ENCODE data around the gene SZRD1. TPM values are rescaled to one million over a fixed set of nuclear protein-coding genes. Genes with fewer than 3 reads are reported as not detected.

Gene SZRD1
- total RNA-seq, 4 donors from 2014 or later: 54.6 to 66.8 (median 61.7) TPM

GRCh38 chr1:16326833-16327404 is 40.1 kb upstream of the SZRD1 start:
- no peak for TF ChIP-seq POLR2A (IDR thresholded peaks at IDR 0.05)
- no peak for TF ChIP-seq CTCF (IDR thresholded peaks at IDR 0.05)
- TF ChIP-seq EP300 (IDR thresholded peaks at IDR 0.05; ENCODE audit: low read depth): no peak
- TF ChIP-seq POLR2AphosphoS5 (IDR thresholded peaks at IDR 0.05): no peak
- H3K9me3 ChIP-seq: no peaks in the 10 kb centered on the region
- no peak overlapping the region for H3K27ac ChIP-seq
- intact Hi-C loops (cut with DNase I; ENCODE audit: low total_unique reads): no loop called here
- 87 to 90% methylated on average over 3 to 5 of the region's 5 CpGs for WGBS, 2 donors (ENCODE audit: low coverage in 1 of 2)
- H3K4me3 ChIP-seq: no peak overlapping the region
- in situ Hi-C loops (cut with MboI; ENCODE audit: low pct_ligation_motif_present in 1 of 4, low pct_unique_long_range_greater_than_20kb in 1 of 4, low sequenced_read_pairs in 3 of 4): no loop called here
- DNase-seq: no peak
- H3K4me1 ChIP-seq: peaks cover 0 to 20% (median 0%) of the 10 kb centered on the region in 4 donors
- H3K36me3 ChIP-seq: no peaks in the 10 kb centered on the region
- H3K27me3 ChIP-seq: no peaks in the 10 kb centered on the region

GRCh38 chr1:16334655-16335340 is 32.2 kb upstream of the SZRD1 start:
- WGBS, 2 donors (ENCODE audit: low coverage in 1 of 2): 73 to 88% methylated on average over 7 of the region's 7 CpGs
- H3K27ac ChIP-seq: no peak overlapping the region

GRCh38 chr1:16338961-16339360 is 28.1 kb upstream of the SZRD1 start:
- TF ChIP-seq EP300 (IDR thresholded peaks at IDR 0.05; ENCODE audit: low read depth) (no peak), CTCF (IDR thresholded peaks at IDR 0.05) (no peak), POLR2AphosphoS5 (IDR thresholded peaks at IDR 0.05) (no peak), POLR2A (IDR thresholded peaks at IDR 0.05) (no peak)
- H3K9me3 ChIP-seq: no peaks in the 10 kb centered on the region
- DNase-seq: no peak
- no peaks in the 10 kb centered on the region for H3K27me3 ChIP-seq
- peaks cover 0 to 14% (median 5%) of the 10 kb centered on the region in 4 donors for H3K4me1 ChIP-seq
- intact Hi-C loops (cut with DNase I; ENCODE audit: low total_unique reads) (no loop called here), in situ Hi-C loops (cut with MboI; ENCODE audit: low pct_ligation_motif_present in 1 of 4, low pct_unique_long_range_greater_than_20kb in 1 of 4, low sequenced_read_pairs in 3 of 4) (no loop called here)
- no peaks in the 10 kb centered on the region for H3K36me3 ChIP-seq
- 90 to 97% methylated on average over 5 of the region's 5 CpGs for WGBS, 2 donors (ENCODE audit: low coverage in 1 of 2)
- H3K27ac ChIP-seq: no peak overlapping the region
- no peak overlapping the region for H3K4me3 ChIP-seq

More at GRCh38 chr1:16334655-16335340, 32.2 kb upstream of the SZRD1 start:
- in situ Hi-C loops (cut with MboI; ENCODE audit: low pct_ligation_motif_present in 1 of 4, low pct_unique_long_range_greater_than_20kb in 1 of 4, low sequenced_read_pairs in 3 of 4): no loop called here
- no peak for TF ChIP-seq CTCF (IDR thresholded peaks at IDR 0.05)
- no peak for DNase-seq
- Histone ChIP-seq H3K4me1 (peaks cover 0 to 14% (median 5%) of the 10 kb centered on the region in 4 donors), H3K27me3 (no peaks in the 10 kb centered on the region), H3K36me3 (no peaks in the 10 kb centered on the region), H3K9me3 (no peaks in the 10 kb centered on the region), H3K4me3 (no peak overlapping the region)
- intact Hi-C loops (cut with DNase I; ENCODE audit: low total_unique reads): no loop called here

- Histone ChIP-seq H3K27me3 (no peaks in the 10 kb centered on the region), H3K36me3 (no peaks in the 10 kb centered on the region), H3K9me3 (no peaks in the 10 kb centered on the region), H3K4me1 (peaks cover 0 to 3% (median 0%) of the 10 kb centered on the region in 4 donors), H3K27ac (no peak overlapping the region), H3K4me3 (no peak overlapping the region)
- TF ChIP-seq POLR2AphosphoS5 (IDR thresholded peaks at IDR 0.05) (no peak), POLR2A (IDR thresholded peaks at IDR 0.05) (no peak), EP300 (IDR thresholded peaks at IDR 0.05; ENCODE audit: low read depth) (no peak), CTCF (IDR thresholded peaks at IDR 0.05) (no peak)
- no peak for DNase-seq
- WGBS, 2 donors (ENCODE audit: low coverage in 1 of 2): 100% methylated on average over 1 of the region's 1 CpG; no CpG with 5 or more reads in 1 of the 2 donors
- intact Hi-C loops (cut with DNase I; ENCODE audit: low total_unique reads) (loop anchor here (10.0 kb wide), 1 partner anchor 56 kb away; no protein-coding TSS in a partner anchor), in situ Hi-C loops (cut with MboI; ENCODE audit: low pct_ligation_motif_present in 1 of 4, low pct_unique_long_range_greater_than_20kb in 1 of 4, low sequenced_read_pairs in 3 of 4) (no loop called here)
Measured at GRCh38 chr1:16340673-16341072, 26.4 kb upstream of the SZRD1 start.
